ENCODE results near the gene HIF3A.
"Not testable (repeated sequence)": the region's sequence is repeated elsewhere in the genome, so short reads cannot be mapped to it uniquely, and the experiment has no call there.

HIF3A gene

DNA sequence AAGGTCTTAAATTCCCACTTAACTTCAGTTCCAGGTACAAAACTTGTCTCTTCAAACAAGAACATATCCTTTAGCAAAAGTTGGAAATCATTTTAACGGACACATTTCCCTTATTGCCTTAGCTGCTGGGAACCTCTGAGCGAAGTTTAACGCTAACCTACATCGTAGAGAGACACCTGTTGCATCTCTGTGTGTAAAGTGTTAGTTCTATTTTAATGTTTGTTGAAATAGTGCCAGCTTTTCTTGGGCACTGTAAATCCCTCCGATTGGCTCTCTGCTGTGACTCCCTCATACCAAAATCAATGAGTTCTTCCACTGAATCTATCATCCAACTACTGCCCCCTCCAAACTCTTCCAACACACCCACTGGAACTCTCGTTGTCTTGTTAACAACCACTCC lies 2.3 kb upstream of the HIF3A start:
- DNase-seq = no peak

DNA sequence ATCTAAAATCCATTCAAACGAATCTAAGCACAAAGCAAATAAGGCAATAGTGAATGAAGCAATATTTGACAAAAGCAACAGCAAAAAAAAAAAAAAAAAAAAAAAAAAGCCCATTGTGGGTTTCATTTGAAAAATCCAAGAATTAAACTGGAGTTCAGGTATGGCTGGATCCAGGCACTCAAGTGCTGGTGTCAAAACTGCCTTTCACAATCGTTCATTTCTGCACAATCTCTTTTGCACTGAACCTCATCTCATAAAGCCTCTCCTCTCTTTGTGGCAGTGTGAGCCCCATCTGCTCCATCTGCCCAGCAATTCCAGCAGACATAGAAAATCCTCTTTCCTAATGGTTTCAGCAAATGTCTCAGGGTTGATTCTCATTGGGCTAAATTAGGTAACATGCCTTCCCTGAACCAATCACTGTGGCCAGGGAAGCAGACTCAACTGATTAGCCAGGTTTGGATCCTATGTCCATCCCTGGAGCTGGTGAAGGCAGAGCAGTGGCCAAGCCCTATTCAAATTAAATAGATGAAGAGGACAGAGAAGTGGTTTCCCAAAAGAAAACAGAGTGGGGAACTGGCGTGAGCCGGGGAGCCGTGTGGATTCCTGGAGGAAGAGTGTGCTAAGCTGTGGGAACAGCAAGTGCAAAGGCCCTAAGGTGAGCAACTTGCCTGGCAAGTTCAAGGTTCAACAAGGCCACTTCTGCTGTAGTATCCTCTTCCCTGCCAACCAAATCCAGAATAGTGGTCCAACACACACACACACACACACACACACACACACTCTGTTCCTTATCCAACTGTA lies 1.2 kb upstream of the HIF3A start:
- no peak for DNase-seq

DNA sequence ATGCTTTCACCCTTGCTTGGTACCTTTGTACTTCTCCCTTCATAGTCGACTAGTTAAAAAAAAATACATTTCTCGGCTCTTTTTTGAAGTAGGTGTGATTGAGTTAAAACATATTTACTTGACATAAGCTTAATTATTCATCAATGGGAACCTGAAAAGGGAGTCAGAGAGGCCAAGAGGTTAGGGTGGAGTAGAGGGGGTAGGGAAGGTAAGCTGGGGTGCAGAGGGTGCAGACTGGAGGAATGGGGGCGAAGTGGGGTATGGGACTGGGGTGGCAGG lies 701 bp upstream of the HIF3A start:
- no peak for DNase-seq

GRCh38 chr19:46297700-46298478 lies 1.0 kb downstream of the HIF3A start:
- no peak for DNase-seq

GRCh38 chr19:46298479-46299003 lies 1.7 kb downstream of the HIF3A start:
- no peak for DNase-seq

DNA sequence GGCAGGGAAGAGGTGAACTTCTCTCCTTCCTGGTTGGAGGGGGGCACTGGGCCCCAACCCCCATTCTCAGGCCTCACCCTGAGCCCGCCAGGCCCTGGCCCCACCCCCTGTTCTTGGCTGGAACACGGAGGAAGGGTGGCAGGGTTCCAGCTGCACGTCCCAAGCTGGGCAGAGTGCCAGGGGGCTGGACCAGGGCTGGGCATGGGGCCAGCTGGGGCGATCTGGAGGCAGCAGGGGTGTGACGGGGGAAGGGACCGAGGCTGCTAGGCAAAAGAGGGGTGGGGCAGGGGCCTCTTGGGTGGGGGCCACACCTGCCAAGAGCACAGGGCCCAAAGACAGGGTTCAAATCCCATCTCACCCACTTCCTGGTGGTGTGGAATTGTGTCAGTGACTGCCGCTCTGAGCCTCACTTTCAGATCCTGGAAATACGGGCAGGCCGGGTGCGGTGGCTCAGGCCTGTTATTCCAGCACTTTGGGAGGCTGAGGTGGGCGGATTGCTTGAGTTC lies 2.2 kb downstream of the HIF3A start:
- peak; percentile 86 to 95 (median 93) for DNase-seq

DNA sequence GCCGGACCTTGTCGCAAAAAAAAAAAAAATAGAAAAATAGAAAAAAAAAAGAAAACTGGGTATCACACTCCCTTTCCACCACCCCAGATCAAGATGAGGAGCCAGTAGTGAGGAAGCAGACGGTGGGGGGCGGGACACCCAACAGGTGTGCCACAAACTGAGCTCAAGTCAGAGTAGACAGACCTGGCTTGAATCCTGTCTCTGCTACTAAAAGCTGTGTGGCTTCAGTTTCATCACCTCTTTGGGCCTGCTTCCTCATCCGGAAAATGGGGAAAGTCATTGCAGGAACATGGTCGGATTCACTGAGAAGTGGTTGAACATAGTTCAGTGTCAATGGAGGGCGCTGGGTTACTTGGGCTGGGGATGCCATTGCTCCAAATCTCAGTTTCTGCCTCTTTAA lies 2.9 kb downstream of the HIF3A start:
- DNase-seq = no peak

- DNase-seq = peak in 1 of 3 experiments; percentile 3
Measured at GRCh38 chr19:46303322-46303690, 6.5 kb downstream of the HIF3A start.

- peak in 1 of 3 experiments; percentile 89 for DNase-seq
Measured at GRCh38 chr19:46303691-46304397, 7.0 kb downstream of the HIF3A start.

DNA sequence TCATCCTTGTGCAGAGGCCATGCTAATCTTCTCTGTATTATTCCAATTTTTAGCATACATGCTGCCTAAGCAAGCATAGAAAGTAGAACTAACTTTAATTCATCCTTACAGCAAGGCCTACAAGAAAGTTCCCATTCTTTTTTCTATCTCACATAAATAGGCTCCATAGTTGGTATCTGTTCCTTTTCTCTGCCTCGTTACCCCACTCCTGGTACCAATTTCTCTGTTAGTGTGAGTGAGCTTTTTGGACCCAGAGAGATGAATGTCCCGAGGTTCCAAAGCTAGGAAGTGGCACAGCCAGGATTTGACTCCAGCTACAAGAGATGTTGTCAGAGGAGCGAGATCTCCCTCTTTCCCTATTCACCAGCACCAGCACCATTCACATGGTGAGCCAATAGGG lies 9.7 kb downstream of the HIF3A start:
- no peak for DNase-seq

GRCh38 chr19:46308510-46308909 lies 11.7 kb downstream of the HIF3A start:
- DNase-seq = no peak

GRCh38 chr19:46309056-46309455 lies 12.2 kb downstream of the HIF3A start:
- DNase-seq = no peak

- no peak for DNase-seq
Measured at GRCh38 chr19:46311444-46311843, 14.6 kb downstream of the HIF3A start.

GRCh38 chr19:46313540-46314469 lies 17.0 kb downstream of the HIF3A start:
- not testable (repeated sequence) for DNase-seq

- DNase-seq = no peak
Measured at GRCh38 chr19:46317339-46317738, 20.5 kb downstream of the HIF3A start.

DNA sequence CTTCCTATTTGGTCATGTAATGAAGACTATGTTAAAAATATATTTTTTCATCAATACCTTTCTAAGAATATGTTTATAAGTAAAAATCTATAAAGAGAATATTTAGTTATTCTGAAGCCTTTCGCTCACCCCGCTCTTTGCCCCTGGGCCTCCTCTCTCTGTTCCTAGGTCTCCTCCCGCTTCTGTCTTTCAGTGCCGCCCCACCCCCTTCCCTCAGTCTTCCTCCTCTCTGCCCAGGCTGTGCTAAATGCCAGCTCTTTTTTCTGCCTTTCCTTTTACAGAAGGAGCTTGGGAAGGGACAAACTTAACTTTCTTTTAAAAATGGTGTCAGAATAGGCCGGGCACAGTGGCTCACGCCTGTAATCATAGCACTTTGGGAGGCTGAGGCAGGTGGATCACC lies 22.8 kb downstream of the HIF3A start:
- no peak for DNase-seq

DNA sequence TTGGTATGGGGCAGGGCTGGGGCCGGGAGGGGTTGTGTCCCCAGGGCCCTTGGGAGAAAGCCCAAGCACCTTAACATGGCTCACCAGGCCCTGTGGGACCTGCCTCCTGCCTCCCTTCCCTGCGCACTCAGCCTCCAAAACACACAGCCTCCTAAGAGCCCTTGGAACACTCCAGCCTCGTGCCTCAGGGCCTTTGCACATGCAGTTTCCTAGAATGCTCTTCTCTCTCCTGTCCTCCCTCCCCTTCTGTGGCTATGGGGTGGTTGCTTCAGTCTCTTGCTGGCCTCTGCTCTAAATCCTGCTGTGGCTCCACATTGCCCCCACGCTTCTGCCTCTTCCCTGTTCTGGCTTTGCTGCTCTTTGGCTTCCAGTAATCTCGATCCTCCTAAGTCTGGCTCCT lies 23.7 kb downstream of the HIF3A start:
- DNase-seq = no peak

DNA sequence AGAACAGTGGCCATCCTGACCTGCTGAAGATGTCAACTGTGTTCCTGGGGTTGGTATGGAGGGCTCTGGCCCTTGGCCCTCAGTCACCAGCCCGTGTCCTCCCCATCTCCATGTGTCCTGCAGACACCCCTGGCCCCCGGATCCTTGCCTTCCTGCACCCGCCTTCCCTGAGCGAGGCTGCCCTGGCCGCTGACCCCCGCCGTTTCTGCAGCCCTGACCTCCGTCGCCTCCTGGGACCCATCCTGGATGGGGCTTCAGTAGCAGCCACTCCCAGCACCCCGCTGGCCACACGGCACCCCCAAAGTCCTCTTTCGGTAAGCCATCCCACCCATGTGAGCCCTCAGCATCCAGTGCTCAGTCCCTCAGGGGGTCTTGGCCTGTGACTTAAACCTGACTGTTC lies 24.8 kb downstream of the HIF3A start:
- DNase-seq = no peak

DNA sequence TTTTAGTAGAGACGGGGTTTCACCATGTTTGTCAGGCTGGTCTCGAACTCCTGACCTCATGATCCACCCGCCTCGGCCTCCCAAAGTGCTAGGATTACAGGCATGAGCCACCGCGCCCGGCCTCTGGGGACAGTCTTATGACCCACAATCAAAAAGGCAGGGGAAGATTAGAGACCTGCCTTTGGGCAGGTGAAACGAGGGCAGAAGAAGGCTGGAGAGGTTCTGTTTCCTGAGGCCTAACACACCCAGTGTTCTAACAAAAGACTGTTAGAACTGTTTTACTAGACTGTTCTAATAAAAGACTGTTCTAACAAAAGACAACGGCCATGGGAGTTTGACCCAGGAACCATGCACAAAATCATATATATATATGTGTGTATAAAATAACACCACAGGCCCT lies 26.4 kb downstream of the HIF3A start:
- not testable (repeated sequence) for DNase-seq

DNA sequence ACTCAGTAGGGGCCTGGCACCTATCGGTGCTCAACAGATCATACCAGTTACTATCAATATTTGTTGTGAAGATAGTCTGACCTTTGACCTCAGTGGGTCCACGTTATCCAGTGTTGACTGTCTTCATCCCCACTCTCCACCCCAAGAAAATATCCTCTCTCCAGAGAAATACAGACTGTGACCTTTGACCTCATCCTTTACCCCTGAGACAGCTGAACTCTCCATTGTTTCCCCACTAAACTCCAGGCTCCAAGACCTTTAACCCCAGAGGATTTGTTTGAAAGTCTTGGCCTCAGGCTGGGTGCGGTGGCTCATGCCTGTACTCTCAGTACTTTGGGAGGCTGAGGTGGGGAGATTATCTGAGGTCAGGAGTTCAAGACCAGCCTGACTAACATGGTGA lies 27.4 kb downstream of the HIF3A start:
- DNase-seq = no peak

DNA sequence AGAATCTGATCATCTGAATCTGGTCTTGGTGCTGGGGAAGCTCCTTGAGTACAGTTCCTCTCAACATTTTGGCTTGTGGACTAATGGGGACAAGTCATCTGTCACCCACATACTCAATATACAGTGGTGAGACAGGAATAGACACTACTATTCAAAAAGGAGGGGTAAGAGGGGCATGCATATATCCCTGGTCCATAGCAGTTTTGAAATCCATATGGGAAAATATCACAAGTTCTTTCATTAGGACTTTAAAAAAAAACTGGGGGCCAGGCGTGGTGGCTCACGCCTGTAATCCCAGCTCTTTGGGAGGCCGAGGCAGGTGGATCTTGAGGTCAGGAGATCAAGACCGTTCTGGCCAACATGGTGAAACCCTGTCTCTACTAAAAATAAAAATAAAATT lies 29.8 kb downstream of the HIF3A start:
- DNase-seq = no peak

DNA sequence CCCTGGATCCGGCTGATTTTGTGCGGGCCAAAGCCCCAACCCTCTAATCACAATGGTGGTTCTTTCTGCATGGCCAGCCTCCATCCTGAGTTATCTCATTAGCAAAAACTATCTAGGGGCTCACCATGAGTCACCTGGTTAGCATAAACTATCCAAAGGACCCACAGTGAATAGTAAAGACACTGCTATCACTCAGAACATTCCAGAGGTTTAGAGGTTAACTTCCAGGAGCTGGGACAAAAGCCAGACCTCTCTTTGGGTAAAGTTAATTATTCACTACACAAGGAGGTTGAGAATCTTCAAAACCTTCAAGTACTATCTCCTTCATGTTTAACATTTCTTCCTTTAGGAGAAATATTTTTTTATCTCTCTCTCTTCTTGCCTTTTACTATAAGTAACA lies 31.2 kb downstream of the HIF3A start:
- no peak for DNase-seq
